Measurements from ENCODE around the gene DARS1.

DNA sequence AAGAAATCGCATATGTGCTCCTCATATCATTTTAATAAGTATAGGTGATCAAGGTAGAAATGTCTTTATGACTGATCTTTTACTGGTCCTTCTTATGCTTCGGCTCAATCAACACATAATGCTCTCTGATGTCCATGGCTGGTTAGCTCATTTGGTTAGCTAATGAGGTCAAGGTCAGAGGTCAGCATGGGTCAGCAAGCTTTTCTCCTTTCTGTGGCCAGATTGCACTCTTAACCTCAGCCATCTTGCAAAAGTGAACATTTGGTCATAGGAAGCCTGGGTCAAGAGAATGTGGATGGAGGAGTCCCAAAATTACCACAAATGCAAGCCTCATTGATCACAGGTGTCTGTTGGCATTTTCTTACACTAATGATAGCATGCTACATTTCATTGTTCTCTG, 35.4 kb upstream of the DARS1 start:
- TF ChIP-seq, protein P1, sequence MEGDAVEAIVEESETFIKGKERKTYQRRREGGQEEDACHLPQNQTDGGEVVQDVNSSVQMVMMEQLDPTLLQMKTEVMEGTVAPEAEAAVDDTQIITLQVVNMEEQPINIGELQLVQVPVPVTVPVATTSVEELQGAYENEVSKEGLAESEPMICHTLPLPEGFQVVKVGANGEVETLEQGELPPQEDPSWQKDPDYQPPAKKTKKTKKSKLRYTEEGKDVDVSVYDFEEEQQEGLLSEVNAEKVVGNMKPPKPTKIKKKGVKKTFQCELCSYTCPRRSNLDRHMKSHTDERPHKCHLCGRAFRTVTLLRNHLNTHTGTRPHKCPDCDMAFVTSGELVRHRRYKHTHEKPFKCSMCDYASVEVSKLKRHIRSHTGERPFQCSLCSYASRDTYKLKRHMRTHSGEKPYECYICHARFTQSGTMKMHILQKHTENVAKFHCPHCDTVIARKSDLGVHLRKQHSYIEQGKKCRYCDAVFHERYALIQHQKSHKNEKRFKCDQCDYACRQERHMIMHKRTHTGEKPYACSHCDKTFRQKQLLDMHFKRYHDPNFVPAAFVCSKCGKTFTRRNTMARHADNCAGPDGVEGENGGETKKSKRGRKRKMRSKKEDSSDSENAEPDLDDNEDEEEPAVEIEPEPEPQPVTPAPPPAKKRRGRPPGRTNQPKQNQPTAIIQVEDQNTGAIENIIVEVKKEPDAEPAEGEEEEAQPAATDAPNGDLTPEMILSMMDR (IDR thresholded peaks at IDR 0.05; ENCODE audit: low read length): no peak
- no peak for TF ChIP-seq EZH2 (IDR thresholded peaks at IDR 0.05; ENCODE audit: borderline replicate concordance, low read length)
